SK-N-MC (cell line): Measurements from ENCODE around the gene KDM4B.

ENCODE experiments used
- DNase-seq: peaks from one replicate; pipeline ENCODE4 v3.0.0-alpha.2; 2011; ENCODE audit warnings: low read depth, low spot score
- H3K27ac ChIP-seq: fragments of 200-600 bp; sonication (generic); 2 replicates; pipeline ENCODE4 v1.5.1; 2016; ENCODE audit warnings: mixed run types
- H3K36me3 ChIP-seq: fragments of 200-600 bp; sonication (generic); 2 replicates; pipeline ENCODE4 v1.6.1; 2017; ENCODE audit warnings: antibody characterized with exemption, low read length, mixed read lengths; ENCODE audit not compliant: insufficient read depth
- H3K4me3 ChIP-seq: fragments of 200-600 bp; sonication (generic); 2 replicates; pipeline ENCODE4 v1.5.1; 2016
- H3K9ac ChIP-seq: fragments of 200-600 bp; sonication (generic); 2 replicates; pipeline ENCODE4 v1.8.0; 2017; ENCODE audit warnings: mixed run types, mixed read lengths; ENCODE audit not compliant: insufficient read length
- H3K9me3 ChIP-seq: fragments of 200-600 bp; sonication (generic); 2 replicates; pipeline ENCODE4 v1.6.1; 2017; ENCODE audit warnings: low read depth, mild to moderate bottlenecking, antibody characterized with exemption, low read length, moderate library complexity, mixed read lengths
- EZH2 ChIP-seq: fragments of 200-600 bp; sonication (generic); IDR thresholded peaks from one replicate; pipeline ENCODE4 v1.6.1; 2017; ENCODE audit warnings: antibody characterized with exemption
- FOXP2 ChIP-seq: optimal IDR thresholded peaks from 2 replicates; pipeline ENCODE3; 2011; ENCODE audit warnings: mild to moderate bottlenecking, moderate library complexity; ENCODE audit not compliant: insufficient read depth; ENCODE audit errors: extremely low read length, control extremely low read depth
- POLR2AphosphoS5 ChIP-seq: IDR thresholded peaks from 2 replicates; pipeline ENCODE4 v1.6.1; 2012; ENCODE audit warnings: mild to moderate bottlenecking, low read depth, low read length, borderline replicate concordance

The KDM4B gene

GRCh38 chr19:5132698-5133651, 164.1 kb downstream of the KDM4B start:
- H3K4me3 ChIP-seq = no peak overlapping the region
- no peaks in the 10 kb centered on the region for H3K9me3 ChIP-seq
- no peak overlapping the region for H3K9ac ChIP-seq
- DNase-seq = no peak
- TF ChIP-seq POLR2AphosphoS5 = no peak
- no peak for TF ChIP-seq EZH2
- TF ChIP-seq FOXP2 = no peak
- no peak overlapping the region for H3K27ac ChIP-seq
- H3K36me3 ChIP-seq = peaks cover 4% of the 10 kb centered on the region; the same call in 1 of the 2 replicates

- DNase-seq = no peak
- TF ChIP-seq POLR2AphosphoS5 (no peak), EZH2 (no peak), FOXP2 (no peak)
- Histone ChIP-seq H3K36me3 (peaks cover 6% of the 10 kb centered on the region; the same call in 1 of the 2 replicates), H3K4me3 (no peak overlapping the region), H3K27ac (no peak overlapping the region), H3K9ac (no peak overlapping the region), H3K9me3 (no peaks in the 10 kb centered on the region)
These were observed 165.2 kb downstream of the KDM4B start for GRCh38 chr19:5133986-5134595.

GRCh38 chr19:5134691-5135090, 165.8 kb downstream of the KDM4B start:
- DNase-seq = no peak
- H3K36me3 ChIP-seq = peaks cover 6% of the 10 kb centered on the region; the same call in 1 of the 2 replicates

GRCh38 chr19:5136073-5136855, 167.4 kb downstream of the KDM4B start:
- peak overlapping the region; percentile 33 for H3K9ac ChIP-seq
- no peak for TF ChIP-seq FOXP2
- TF ChIP-seq POLR2AphosphoS5 = no peak
- TF ChIP-seq EZH2 = no peak
- no peaks in the 10 kb centered on the region for H3K9me3 ChIP-seq

More at GRCh38 chr19:5134691-5135090, 165.8 kb downstream of the KDM4B start:
- Histone ChIP-seq H3K27ac (no peak overlapping the region), H3K9me3 (no peaks in the 10 kb centered on the region), H3K4me3 (no peak overlapping the region), H3K9ac (no peak overlapping the region)
- TF ChIP-seq POLR2AphosphoS5 (no peak), FOXP2 (no peak), EZH2 (no peak)

GRCh38 chr19:5137114-5137513, 168.2 kb downstream of the KDM4B start:
- Histone ChIP-seq H3K9ac (no peak overlapping the region), H3K36me3 (peaks cover 6% of the 10 kb centered on the region; the same call in 1 of the 2 replicates), H3K27ac (no peak overlapping the region), H3K9me3 (no peaks in the 10 kb centered on the region), H3K4me3 (no peak overlapping the region)
- no peak for DNase-seq
- no peak for TF ChIP-seq EZH2
- no peak for TF ChIP-seq POLR2AphosphoS5
- TF ChIP-seq FOXP2 = no peak

More at GRCh38 chr19:5136073-5136855, 167.4 kb downstream of the KDM4B start:
- DNase-seq = no peak
- peaks cover 6% of the 10 kb centered on the region; the same call in 1 of the 2 replicates for H3K36me3 ChIP-seq
- H3K27ac ChIP-seq = no peak overlapping the region
- H3K4me3 ChIP-seq = no peak overlapping the region

GRCh38 chr19:5137571-5138124, 168.7 kb downstream of the KDM4B start:
- no peak for TF ChIP-seq EZH2
- TF ChIP-seq POLR2AphosphoS5 = no peak
- no peak for TF ChIP-seq FOXP2
- Histone ChIP-seq H3K9me3 (no peaks in the 10 kb centered on the region), H3K36me3 (peaks cover 6% of the 10 kb centered on the region; the same call in 1 of the 2 replicates), H3K9ac (no peak overlapping the region), H3K4me3 (no peak overlapping the region), H3K27ac (no peak overlapping the region)
- DNase-seq = no peak
